Effector CD4-positive, alpha-beta T cell (primary cell): Measurements from ENCODE around the gene LBP.
"Not testable (repeated sequence)": the region's sequence is repeated elsewhere in the genome, so short reads cannot be mapped to it uniquely, and the experiment has no call there.

ENCODE experiments used
- DNase-seq: peaks from one replicate; pipeline ENCODE4 v3.0.0-alpha.2; 2020

LBP gene

GRCh38 chr20:38321959-38322598 lies 24.2 kb upstream of the LBP start:
- no peak for DNase-seq

- DNase-seq, result no peak
Observed at GRCh38 chr20:38324159-38324558, 22.1 kb upstream of the LBP start.

- DNase-seq, result no peak
Observed at GRCh38 chr20:38325167-38325566, 21.1 kb upstream of the LBP start.

- DNase-seq, result no peak
Observed at GRCh38 chr20:38325905-38326304, 20.4 kb upstream of the LBP start.

- no peak for DNase-seq
Observed at GRCh38 chr20:38326309-38326708, 20.0 kb upstream of the LBP start.

GRCh38 chr20:38330638-38331037 lies 15.6 kb upstream of the LBP start:
- DNase-seq, result no peak

- no peak for DNase-seq
Observed at GRCh38 chr20:38331245-38331644, 15.0 kb upstream of the LBP start.

- DNase-seq, result no peak
Observed at GRCh38 chr20:38331814-38332213, 14.5 kb upstream of the LBP start.

- no peak for DNase-seq
Observed at GRCh38 chr20:38334016-38334415, 12.3 kb upstream of the LBP start.

- DNase-seq, result no peak
Observed at GRCh38 chr20:38336726-38337125, 9.6 kb upstream of the LBP start.

- DNase-seq, result no peak
Observed at GRCh38 chr20:38337561-38338140, 8.6 kb upstream of the LBP start.

GRCh38 chr20:38338849-38339520 lies 7.3 kb upstream of the LBP start:
- DNase-seq, result no peak

- DNase-seq, result not testable (repeated sequence)
Observed at GRCh38 chr20:38339521-38339896, 6.8 kb upstream of the LBP start.

- DNase-seq, result no peak
Observed at GRCh38 chr20:38339997-38340396, 6.3 kb upstream of the LBP start.

- no peak for DNase-seq
Observed at GRCh38 chr20:38340693-38341092, 5.6 kb upstream of the LBP start.

- no peak for DNase-seq
Observed at GRCh38 chr20:38342216-38342615, 4.1 kb upstream of the LBP start.

- DNase-seq, result no peak
Observed at GRCh38 chr20:38342713-38343310, 3.5 kb upstream of the LBP start.

GRCh38 chr20:38343311-38344106 lies 2.8 kb upstream of the LBP start:
- DNase-seq, result no peak

GRCh38 chr20:38344107-38344701 lies 2.1 kb upstream of the LBP start:
- no peak for DNase-seq

- DNase-seq, result no peak
Observed at GRCh38 chr20:38345643-38346042, 639 bp upstream of the LBP start.

GRCh38 chr20:38346741-38347140 lies 459 bp downstream of the LBP start:
- DNase-seq, result no peak

- no peak for DNase-seq
Observed at GRCh38 chr20:38349856-38350255, 3.6 kb downstream of the LBP start.
